GM12878 (cell line): Measurements from ENCODE around the gene RSBN1L. TPM values are rescaled to one million over a fixed set of nuclear protein-coding genes. Genes with fewer than 3 reads are reported as not detected.

Experiments used
- ATAC-seq: fragments of 200-7000 bp; cut with Tn5 transposase; 3 replicates; pipeline ENCODE4 v1.9.1; 2020; ENCODE audit warnings: mild to moderate bottlenecking, moderate library complexity
- BruUV-seq: library from RNA; stranded (reverse); fragments of 400-500 nt; replicated peaks from 2 replicates; lab custom pipeline; 2021; lab: Mats Ljungman, UMichigan
- CTCF ChIA-PET: fragments of 300-600 bp; sonication (Branson Sonifier 250); formaldehyde crosslinking; extraction: SDS; loops from one replicate; lab custom pipeline; 2021; ENCODE audit warnings: inconsistent platforms; lab: Yijun Ruan, JAX
- POLR2A ChIA-PET: fragments of 350-600 bp; formaldehyde crosslinking; extraction: SDS; loops from one replicate; lab custom pipeline; 2021; ENCODE audit warnings: inconsistent platforms; lab: Charles Lee
- RAD21 ChIA-PET: fragments of 300-600 bp; sonication (Branson Sonifier 250); formaldehyde crosslinking; loops from one replicate; lab custom pipeline; 2023; ENCODE audit warnings: antibody characterized with exemption; ENCODE audit not compliant: unreplicated experiment; lab: Charles Lee
- SMC1A ChIA-PET: fragments of 300-600 bp; sonication (Branson Sonifier 250); formaldehyde crosslinking; loops from one replicate; lab custom pipeline; 2023; ENCODE audit not compliant: unreplicated experiment, uncharacterized antibody; lab: Charles Lee
- DNase-seq: peaks from one replicate; pipeline ENCODE4 v3.0.0-alpha.2; 2011; ENCODE audit warnings: low read depth, low spot score
- FAIRE-seq: peaks from 3 replicates; lab custom pipeline; 2011; peaks lifted over from hg19 to GRCh38; lab: Jason Lieb, UNC
- H2AFZ ChIP-seq: 2 replicates; pipeline ENCODE4 v1.6.0; 2011; ENCODE audit warnings: low read depth, low read length, control low read depth; ENCODE audit not compliant: control insufficient read depth
- H3K27ac ChIP-seq: 2 replicates; pipeline ENCODE4 v1.5.1; 2011; ENCODE audit warnings: control low read depth; ENCODE audit not compliant: control insufficient read depth, insufficient read depth
- H3K27me3 ChIP-seq, 2 experiments: replicated peaks in 1 of 2; 2 replicates each; pipeline versions ENCODE4 v1.6.0 to v1.6.1; 2011; ENCODE audit warnings: low read length in 1 of 2; ENCODE audit not compliant: control insufficient read depth in 2 of 2, insufficient read depth in 2 of 2
- H3K36me3 ChIP-seq, 2 experiments: 2 replicates each; pipeline ENCODE4 v1.5.1; 2011; ENCODE audit warnings: low read length in 1 of 2; ENCODE audit not compliant: control insufficient read depth in 2 of 2, insufficient read depth in 2 of 2
- H3K4me1 ChIP-seq: 2 replicates; pipeline ENCODE4 v1.6.1; 2011; ENCODE audit warnings: mild to moderate bottlenecking, low read length, moderate library complexity, mixed read lengths; ENCODE audit not compliant: control insufficient read depth, insufficient read depth
- H3K4me2 ChIP-seq: 2 replicates; pipeline ENCODE4 v1.6.0; 2011; ENCODE audit warnings: control low read depth; ENCODE audit not compliant: control insufficient read depth, insufficient read depth
- H3K4me3 ChIP-seq: fragments of 200-600 bp; sonication (generic); 2 replicates; pipeline ENCODE4 v1.5.1; 2016
- H3K79me2 ChIP-seq: 2 replicates; pipeline ENCODE4 v1.6.0; 2011; ENCODE audit warnings: low read length; ENCODE audit not compliant: control insufficient read depth, insufficient read depth
- H3K9ac ChIP-seq: 2 replicates; pipeline ENCODE4 v1.8.0; 2011; ENCODE audit warnings: low read length, control low read depth, mixed read lengths; ENCODE audit not compliant: control insufficient read depth, insufficient read depth
- H3K9me3 ChIP-seq: replicated peaks from 3 replicates; pipeline ENCODE4 v1.5.1; 2011; ENCODE audit warnings: mild to moderate bottlenecking, low read length; ENCODE audit not compliant: control insufficient read depth, insufficient read depth
- H4K20me1 ChIP-seq: 2 replicates; pipeline ENCODE4 v1.6.0; 2011; ENCODE audit not compliant: control insufficient read depth, insufficient read depth
- BACH1 ChIP-seq: fragments of 450-650 bp; IDR thresholded peaks from 2 replicates; pipeline ENCODE4 v1.6.1; 2017; ENCODE audit warnings: mild to moderate bottlenecking, borderline replicate concordance
- CBX3 ChIP-seq: fragments of 200-600 bp; sonication (generic); IDR thresholded peaks from 2 replicates; pipeline ENCODE4 v1.6.1; 2016; ENCODE audit warnings: low read depth, borderline replicate concordance
- FOXK2 ChIP-seq: fragments of 450-650 bp; IDR thresholded peaks from 2 replicates; pipeline ENCODE4 v1.6.1; 2017; ENCODE audit warnings: mild to moderate bottlenecking, moderate library complexity
- GATAD2B ChIP-seq: fragments of 450-650 bp; conservative IDR thresholded peaks from 2 replicates; pipeline ENCODE4 v1.6.1; 2017; ENCODE audit warnings: low read depth, mild to moderate bottlenecking, moderate library complexity
- IKZF1 ChIP-seq: fragments of 450-650 bp; conservative IDR thresholded peaks from 2 replicates; pipeline ENCODE4 v1.6.1; 2017; ENCODE audit warnings: antibody characterized with exemption, mild to moderate bottlenecking
- JUNB ChIP-seq: IDR thresholded peaks from 2 replicates; pipeline ENCODE4 v1.6.1; 2016; ENCODE audit warnings: antibody characterized with exemption, mild to moderate bottlenecking
- KLF5 ChIP-seq: fragments of 450-650 bp; IDR thresholded peaks from 2 replicates; pipeline ENCODE4 v1.6.1; 2014; ENCODE audit warnings: mild to moderate bottlenecking; ENCODE audit not compliant: partially characterized antibody
- RB1 ChIP-seq: fragments of 450-650 bp; formaldehyde crosslinking; IDR thresholded peaks from 2 replicates; pipeline ENCODE4 v1.6.1; 2017; ENCODE audit warnings: mild to moderate bottlenecking, borderline replicate concordance
- WGBS: methylation state at CpG from one replicate; pipeline ENCODE4 v1.1.6; 2016; ENCODE audit warnings: low lambda C conversion rate; ENCODE audit not compliant: insufficient replicate concordance, insufficient coverage; ENCODE audit errors: missing lambda C conversion rate; 5-methylcytosine and 5-hydroxymethylcytosine counted together
- in situ Hi-C: fragments of 300-500 bp; cut with MboI; formaldehyde crosslinking; loops from 9 replicates; pipeline ENCODE4 v1.14.3; 2018; ENCODE audit warnings: mixed read lengths
- intact Hi-C: fragments of 100-400 bp; cut with micrococcal nuclease; formaldehyde crosslinking; loops from one replicate; pipeline ENCODE4 v1.14.2; 2022; ENCODE audit not compliant: unreplicated experiment
- polyA plus RNA-seq, 11 experiments: library from polyadenylated mRNA; depleted of rRNA in 4 of 11; unstranded in 6 of 11; stranded (reverse) in 5 of 11; fragments of >200 nt; fragmentation: Nextera tagmentation in 4 of 11; fragmentation: Illumina TruSeq in 1 of 11; extraction: Ambion mirVana in 4 of 11; extraction: Trizol in 1 of 11; gene quantifications; 1 replicate in 1 of 11; 2 replicates in 10 of 11; pipeline versions ENCODE4 v1.2.1 to v1.2.3, GENCODE V29; 2011 to 2016; ENCODE audit warnings: inconsistent platforms in 2 of 11, missing spikeins in 2 of 11, low read depth in 1 of 11
- total RNA-seq, 4 experiments: library from RNA; depleted of rRNA in 3 of 4; stranded (reverse); fragments of >200 nt in 3 of 4; fragmentation: Illumina TruSeq in 1 of 4; extraction: Trizol in 1 of 4; gene quantifications; 2 replicates each; pipeline versions ENCODE4 v1.2.1 to v1.2.3, GENCODE V29; 2013 to 2021
- TF ChIP-seq, protein P1 (sequence below): fragments of 450-650 bp; formaldehyde crosslinking; IDR thresholded peaks from 2 replicates; pipeline ENCODE4 v1.5.0; 2022; ENCODE audit warnings: mild to moderate bottlenecking, missing genetic modification characterization
- TF ChIP-seq, protein P2 (sequence below): IDR thresholded peaks from 2 replicates; pipeline ENCODE4 v1.6.1; 2011; ENCODE audit warnings: mild to moderate bottlenecking, low read depth, low read length, moderate library complexity; ENCODE audit not compliant: insufficient replicate concordance
- TF ChIP-seq, protein P3 (sequence below): fragments of 450-650 bp; IDR thresholded peaks from 2 replicates; pipeline ENCODE4 v1.6.1; 2017; ENCODE audit warnings: borderline replicate concordance

The RSBN1L gene
- total and polyA plus RNA-seq, 10 of the 15 experiments (the other 5 are each of a cell fraction or from before 2014, with no cell fraction given) = 4.5 to 23.7 (median 10.3) TPM

DNA sequence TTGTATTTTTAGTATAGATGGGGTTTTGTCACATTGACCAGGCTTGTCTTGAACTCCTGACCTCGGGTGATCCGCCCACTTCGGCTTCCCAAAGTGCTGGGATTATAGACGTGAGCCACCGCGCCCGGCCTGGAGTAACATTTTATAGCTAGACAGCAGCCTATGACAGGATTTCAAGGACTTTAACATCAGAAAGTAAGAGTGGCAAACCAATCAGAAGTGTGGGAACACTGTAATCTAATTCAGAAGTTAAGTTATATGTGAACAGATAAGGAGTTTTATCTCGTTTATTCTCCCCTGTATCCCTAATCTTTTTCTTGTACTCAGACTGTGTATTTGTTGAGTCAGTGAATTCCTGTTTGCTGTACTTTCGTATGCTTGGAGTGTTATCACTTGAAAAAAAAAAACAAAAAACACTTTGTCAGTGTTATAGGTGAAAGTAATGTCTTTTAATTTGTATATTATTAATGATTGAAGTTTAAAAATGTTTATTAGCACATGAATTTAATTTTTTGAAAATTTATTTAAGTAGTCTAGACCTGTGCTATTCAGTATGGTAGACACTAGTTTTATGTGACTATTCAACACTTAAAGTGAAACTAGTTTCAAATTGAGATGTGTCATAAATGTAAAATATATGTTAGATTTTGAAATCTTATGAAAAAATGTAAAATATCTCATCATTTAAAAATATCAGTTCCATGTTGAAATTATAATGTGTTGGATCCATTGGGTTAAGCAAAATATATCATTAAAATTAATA, 38.6 kb downstream of the RSBN1L start:
- Histone ChIP-seq H3K36me3 (peaks cover 0 to 16% of the 10 kb centered on the region in 2 experiments; a peak in 2 of 4 replicates), H3K9ac (no peak overlapping the region), H2AFZ (no peak overlapping the region), H3K4me2 (no peak overlapping the region), H3K27me3 (no peaks in the 10 kb centered on the region), H3K79me2 (peaks cover 41% of the 10 kb centered on the region), H4K20me1 (no peaks in the 10 kb centered on the region), H3K27ac (no peak overlapping the region), H3K4me3 (no peak overlapping the region), H3K9me3 (no peaks in the 10 kb centered on the region), H3K4me1 (no peaks in the 10 kb centered on the region)
- ChIA-PET SMC1A (no interaction called here), POLR2A (interaction anchor here (1.1 kb wide), 1 partner anchor 16 kb away, joined by 3 read pairs; no protein-coding TSS in a partner anchor), CTCF (interaction anchor here (0.9 kb wide), 1 partner anchor 22 kb away, joined by 4 read pairs; no protein-coding TSS in a partner anchor), RAD21 (no interaction called here)
- in situ Hi-C loops (no loop called here), intact Hi-C loops (no loop called here)
- TF ChIP-seq, protein P1, sequence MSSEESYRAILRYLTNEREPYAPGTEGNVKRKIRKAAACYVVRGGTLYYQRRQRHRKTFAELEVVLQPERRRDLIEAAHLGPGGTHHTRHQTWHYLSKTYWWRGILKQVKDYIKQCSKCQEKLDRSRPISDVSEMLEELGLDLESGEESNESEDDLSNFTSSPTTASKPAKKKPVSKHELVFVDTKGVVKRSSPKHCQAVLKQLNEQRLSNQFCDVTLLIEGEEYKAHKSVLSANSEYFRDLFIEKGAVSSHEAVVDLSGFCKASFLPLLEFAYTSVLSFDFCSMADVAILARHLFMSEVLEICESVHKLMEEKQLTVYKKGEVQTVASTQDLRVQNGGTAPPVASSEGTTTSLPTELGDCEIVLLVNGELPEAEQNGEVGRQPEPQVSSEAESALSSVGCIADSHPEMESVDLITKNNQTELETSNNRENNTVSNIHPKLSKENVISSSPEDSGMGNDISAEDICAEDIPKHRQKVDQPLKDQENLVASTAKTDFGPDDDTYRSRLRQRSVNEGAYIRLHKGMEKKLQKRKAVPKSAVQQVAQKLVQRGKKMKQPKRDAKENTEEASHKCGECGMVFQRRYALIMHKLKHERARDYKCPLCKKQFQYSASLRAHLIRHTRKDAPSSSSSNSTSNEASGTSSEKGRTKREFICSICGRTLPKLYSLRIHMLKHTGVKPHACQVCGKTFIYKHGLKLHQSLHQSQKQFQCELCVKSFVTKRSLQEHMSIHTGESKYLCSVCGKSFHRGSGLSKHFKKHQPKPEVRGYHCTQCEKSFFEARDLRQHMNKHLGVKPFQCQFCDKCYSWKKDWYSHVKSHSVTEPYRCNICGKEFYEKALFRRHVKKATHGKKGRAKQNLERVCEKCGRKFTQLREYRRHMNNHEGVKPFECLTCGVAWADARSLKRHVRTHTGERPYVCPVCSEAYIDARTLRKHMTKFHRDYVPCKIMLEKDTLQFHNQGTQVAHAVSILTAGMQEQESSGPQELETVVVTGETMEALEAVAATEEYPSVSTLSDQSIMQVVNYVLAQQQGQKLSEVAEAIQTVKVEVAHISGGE (CRISPR knock-in tag) = no peak
- TF ChIP-seq RB1 (no peak), BACH1 (no peak), JUNB (no peak), CBX3 (no peak), KLF5 (no peak), GATAD2B (no peak), FOXK2 (no peak), IKZF1 (no peak)
- TF ChIP-seq, protein P2, sequence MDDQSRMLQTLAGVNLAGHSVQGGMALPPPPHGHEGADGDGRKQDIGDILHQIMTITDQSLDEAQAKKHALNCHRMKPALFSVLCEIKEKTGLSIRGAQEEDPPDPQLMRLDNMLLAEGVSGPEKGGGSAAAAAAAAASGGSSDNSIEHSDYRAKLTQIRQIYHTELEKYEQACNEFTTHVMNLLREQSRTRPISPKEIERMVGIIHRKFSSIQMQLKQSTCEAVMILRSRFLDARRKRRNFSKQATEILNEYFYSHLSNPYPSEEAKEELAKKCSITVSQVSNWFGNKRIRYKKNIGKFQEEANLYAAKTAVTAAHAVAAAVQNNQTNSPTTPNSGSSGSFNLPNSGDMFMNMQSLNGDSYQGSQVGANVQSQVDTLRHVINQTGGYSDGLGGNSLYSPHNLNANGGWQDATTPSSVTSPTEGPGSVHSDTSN = no peak
- TF ChIP-seq, protein P3, sequence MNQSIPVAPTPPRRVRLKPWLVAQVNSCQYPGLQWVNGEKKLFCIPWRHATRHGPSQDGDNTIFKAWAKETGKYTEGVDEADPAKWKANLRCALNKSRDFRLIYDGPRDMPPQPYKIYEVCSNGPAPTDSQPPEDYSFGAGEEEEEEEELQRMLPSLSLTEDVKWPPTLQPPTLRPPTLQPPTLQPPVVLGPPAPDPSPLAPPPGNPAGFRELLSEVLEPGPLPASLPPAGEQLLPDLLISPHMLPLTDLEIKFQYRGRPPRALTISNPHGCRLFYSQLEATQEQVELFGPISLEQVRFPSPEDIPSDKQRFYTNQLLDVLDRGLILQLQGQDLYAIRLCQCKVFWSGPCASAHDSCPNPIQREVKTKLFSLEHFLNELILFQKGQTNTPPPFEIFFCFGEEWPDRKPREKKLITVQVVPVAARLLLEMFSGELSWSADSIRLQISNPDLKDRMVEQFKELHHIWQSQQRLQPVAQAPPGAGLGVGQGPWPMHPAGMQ = no peak
- FAIRE-seq (no peak), DNase-seq (no peak), ATAC-seq (no peak)
- WGBS = 88% methylated on average over 9 of the region's 9 CpGs
- BruUV-seq = no TSS peak
